H9 (cell line): ENCODE measurements around the gene AFF1. TPM values are rescaled to one million over a fixed set of nuclear protein-coding genes. Genes with fewer than 3 reads are reported as not detected.

Experiments used
- DNase-seq: peaks from one replicate; pipeline ENCODE4 v3.0.0-alpha.2; 2017
- H2AFZ ChIP-seq: one replicate; pipeline ENCODE4 v1.6.1; 2013; ENCODE audit warnings: mild to moderate bottlenecking, low read length, control low read depth, moderate library complexity
- H2AK5ac ChIP-seq: 2 replicates; pipeline ENCODE4 v1.6.1; 2013; ENCODE audit warnings: low read length, control low read depth, mixed read lengths; ENCODE audit not compliant: insufficient read length
- H2BK120ac ChIP-seq: one replicate; pipeline ENCODE4 v1.6.1; 2013; ENCODE audit warnings: low read depth, mild to moderate bottlenecking, low read length, control low read depth, inconsistent platforms; ENCODE audit not compliant: poor library complexity, severe bottlenecking
- H2BK12ac ChIP-seq: 2 replicates; pipeline ENCODE4 v1.6.1; 2013; ENCODE audit warnings: low read length, control low read depth, mixed read lengths, low read depth; ENCODE audit not compliant: insufficient read length
- H2BK15ac ChIP-seq: 2 replicates; pipeline ENCODE4 v1.6.1; 2013; ENCODE audit warnings: low read depth, low read length, control low read depth
- H2BK20ac ChIP-seq: one replicate; pipeline ENCODE4 v1.6.1; 2013; ENCODE audit warnings: low read depth, mild to moderate bottlenecking, low read length, control low read depth, inconsistent platforms; ENCODE audit not compliant: poor library complexity, severe bottlenecking
- H2BK5ac ChIP-seq: 2 replicates; pipeline ENCODE4 v1.6.1; 2013; ENCODE audit warnings: low read length, control low read depth, mixed read lengths; ENCODE audit not compliant: insufficient read length
- H3K14ac ChIP-seq: 2 replicates; pipeline ENCODE4 v1.6.1; 2013; ENCODE audit warnings: low read length, control low read depth; ENCODE audit not compliant: insufficient read depth
- H3K18ac ChIP-seq: 2 replicates; pipeline ENCODE4 v1.6.1; 2013; ENCODE audit warnings: low read depth, mild to moderate bottlenecking, mixed read lengths, low read length, control low read depth; ENCODE audit not compliant: insufficient read length
- H3K23ac ChIP-seq: 2 replicates; pipeline ENCODE4 v1.6.1; 2013; ENCODE audit warnings: low read length, control low read depth, mixed read lengths, low read depth; ENCODE audit not compliant: insufficient read length
- H3K23me2 ChIP-seq: 2 replicates; pipeline ENCODE4 v1.6.1; 2013; ENCODE audit warnings: low read depth, mild to moderate bottlenecking, mixed read lengths, low read length, control low read depth; ENCODE audit not compliant: insufficient read length, poor library complexity, severe bottlenecking
- H3K27ac ChIP-seq: 2 replicates; pipeline ENCODE4 v1.5.1; 2013; ENCODE audit warnings: low read length, control low read depth, mixed read lengths, low read depth; ENCODE audit not compliant: insufficient read length
- H3K27me3 ChIP-seq: 2 replicates; pipeline ENCODE4 v1.6.1; 2013; ENCODE audit warnings: low read length, control low read depth, inconsistent platforms; ENCODE audit not compliant: insufficient read depth
- H3K4ac ChIP-seq: 2 replicates; pipeline ENCODE4 v1.6.1; 2013; ENCODE audit warnings: low read depth, mild to moderate bottlenecking, control low read depth, inconsistent platforms, low read length, moderate library complexity
- H3K4me1 ChIP-seq: 2 replicates; pipeline ENCODE4 v1.6.1; 2013; ENCODE audit warnings: low read length, control low read depth, inconsistent platforms; ENCODE audit not compliant: insufficient read depth
- H3K4me2 ChIP-seq: 2 replicates; pipeline ENCODE4 v1.6.1; 2013; ENCODE audit warnings: low read length, control low read depth, mixed read lengths; ENCODE audit not compliant: insufficient read length, insufficient read depth
- H3K56ac ChIP-seq: 2 replicates; pipeline ENCODE4 v1.6.1; 2013; ENCODE audit warnings: low read depth, mild to moderate bottlenecking, mixed read lengths, low read length, control low read depth; ENCODE audit not compliant: insufficient read length
- H3K79me1 ChIP-seq: 2 replicates; pipeline ENCODE4 v1.6.1; 2013; ENCODE audit warnings: low read depth, mild to moderate bottlenecking, moderate library complexity, low read length, control low read depth, inconsistent platforms; ENCODE audit not compliant: insufficient read depth, poor library complexity, severe bottlenecking
- H3K79me2 ChIP-seq: 2 replicates; pipeline ENCODE4 v1.6.1; 2013; ENCODE audit warnings: low read length, control low read depth, inconsistent platforms; ENCODE audit not compliant: insufficient read depth
- H3K9ac ChIP-seq: 2 replicates; pipeline ENCODE4 v1.6.1; 2013; ENCODE audit warnings: low read length, control low read depth, mixed read lengths; ENCODE audit not compliant: insufficient read length; ENCODE audit errors: extremely low read depth
- H3K9me3 ChIP-seq: one replicate; pipeline ENCODE4 v1.6.1; 2013; ENCODE audit warnings: low read depth, low read length, inconsistent platforms; ENCODE audit not compliant: control insufficient read depth
- H3T11ph ChIP-seq: one replicate; pipeline ENCODE4 v1.6.1; 2013; ENCODE audit warnings: mild to moderate bottlenecking, low read length, control low read depth, inconsistent platforms
- H4K20me1 ChIP-seq: one replicate; pipeline ENCODE4 v1.6.1; 2013; ENCODE audit not compliant: control insufficient read depth, insufficient read length, insufficient read depth
- H4K5ac ChIP-seq: 2 replicates; pipeline ENCODE4 v1.6.1; 2013; ENCODE audit warnings: low read depth, mild to moderate bottlenecking, mixed read lengths, low read length, control low read depth; ENCODE audit not compliant: insufficient read length
- H4K8ac ChIP-seq: replicated peaks from 2 replicates; pipeline ENCODE4 v1.6.1; 2013; ENCODE audit warnings: low read length, control low read depth, mixed read lengths, low read depth; ENCODE audit not compliant: insufficient read length
- H4K91ac ChIP-seq: 2 replicates; pipeline ENCODE4 v1.6.1; 2013; ENCODE audit warnings: low read depth, mild to moderate bottlenecking, moderate library complexity, mixed read lengths, low read length, control low read depth; ENCODE audit not compliant: insufficient read length
- H3K27ac Mint-ChIP-seq, 3 experiments: 2 replicates in 2 of 3; 3 replicates in 1 of 3; pipeline ENCODE4 v1.8.0; 2020 to 2021; ENCODE audit warnings: mixed read lengths in 3 of 3, mild to moderate bottlenecking in 1 of 3, moderate library complexity in 1 of 3
- H3K27me3 Mint-ChIP-seq: 2 replicates; pipeline ENCODE4 v1.8.0; 2021; ENCODE audit warnings: low read depth, mild to moderate bottlenecking, moderate library complexity, mixed read lengths
- H3K36me3 Mint-ChIP-seq, 3 experiments: 2 replicates in 2 of 3; 3 replicates in 1 of 3; pipeline ENCODE4 v1.8.0; 2020 to 2021; ENCODE audit warnings: low read depth in 3 of 3, mixed read lengths in 3 of 3; ENCODE audit not compliant: insufficient read depth in 1 of 3
- H3K4me1 Mint-ChIP-seq, 2 experiments: 2 replicates each; pipeline ENCODE4 v1.8.0; 2020; ENCODE audit warnings: mixed read lengths in 2 of 2
- H3K4me3 Mint-ChIP-seq, 2 experiments: 2 replicates in 1 of 2; 3 replicates in 1 of 2; pipeline ENCODE4 v1.8.0; 2020 to 2021; ENCODE audit warnings: mild to moderate bottlenecking in 2 of 2, mixed read lengths in 2 of 2, moderate library complexity in 1 of 2
- H3K9me3 Mint-ChIP-seq, 2 experiments: 2 replicates in 1 of 2; 3 replicates in 1 of 2; pipeline ENCODE4 v1.8.0; 2020; ENCODE audit warnings: mild to moderate bottlenecking in 2 of 2, mixed read lengths in 2 of 2, moderate library complexity in 1 of 2
- CTCF ChIP-seq: fragments of 200-600 bp; sonication (generic); conservative IDR thresholded peaks from 3 replicates; pipeline ENCODE4 v1.8.0; 2021; ENCODE audit warnings: antibody characterized with exemption, mild to moderate bottlenecking
- WGBS: extraction: QIAGEN DNeasy Blood & Tissue Kit; methylation state at CpG from one replicate; pipeline ENCODE4 v1.1.7; 2013; ENCODE audit warnings: missing lambda C conversion rate, low lambda C conversion rate, mixed read lengths; ENCODE audit not compliant: insufficient read length; ENCODE audit errors: extremely low coverage; 5-methylcytosine and 5-hydroxymethylcytosine counted together
- total RNA-seq: library from RNA; stranded (reverse); gene quantifications from 2 replicates; pipeline ENCODE4 v1.2.1, GENCODE V29; 2021

Gene AFF1
- total RNA-seq, 1 experiment from 2014 or later = 74.5 TPM

DNA sequence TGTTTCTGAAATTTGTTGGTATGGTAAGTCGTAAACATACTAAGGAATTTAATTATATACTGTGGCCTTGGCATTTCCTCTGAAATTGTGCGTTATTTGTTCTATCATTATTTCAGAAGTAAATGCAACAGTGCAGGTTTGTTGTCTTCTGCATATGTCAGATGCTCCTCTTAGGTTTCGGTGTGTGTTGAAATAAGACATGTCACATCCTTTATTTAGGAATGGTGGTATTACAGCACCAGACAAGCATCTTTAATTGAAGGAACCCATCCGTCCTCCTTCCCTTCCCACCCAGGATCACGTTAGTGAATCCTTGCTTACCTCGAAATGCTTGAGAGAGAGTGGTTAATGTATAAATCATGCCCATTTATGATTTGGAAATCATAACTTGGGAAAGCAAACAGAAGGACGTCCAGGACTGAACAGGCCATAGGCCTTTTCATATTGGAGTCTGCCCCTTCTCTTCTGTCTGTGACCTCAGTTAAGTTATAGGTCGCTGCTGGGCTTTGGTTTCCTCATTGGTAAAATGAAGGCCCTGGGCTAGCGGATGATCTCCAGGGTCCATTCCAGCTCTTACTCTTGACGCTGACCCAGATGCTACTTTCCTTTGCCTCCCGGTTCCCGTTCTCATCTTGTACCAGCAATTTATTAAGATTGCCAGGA is 151.5 kb downstream of the AFF1 start:
- Histone ChIP-seq H3K18ac (no peak overlapping the region), H3K4ac (no peak overlapping the region), H2BK12ac (no peak overlapping the region), H3K79me1 (peaks cover 10% of the 10 kb centered on the region), H3K9me3 (no peaks in the 10 kb centered on the region), H4K91ac (no peak overlapping the region), H3K4me2 (no peak overlapping the region), H3K4me1 (peaks cover 2% of the 10 kb centered on the region; the same call in 1 of the 2 replicates), H3K23me2 (no peaks in the 10 kb centered on the region), H2BK20ac (no peak overlapping the region), H2AFZ (no peak overlapping the region), H3K9ac (no peak overlapping the region), H3K23ac (no peak overlapping the region), H3K56ac (no peak overlapping the region), H3K79me2 (no peaks in the 10 kb centered on the region; the same call in none of the 2 replicates), H2BK120ac (no peak overlapping the region), H3T11ph (no peak overlapping the region), H4K20me1 (no peaks in the 10 kb centered on the region), H2BK15ac (peak overlapping the region; percentile 12; the same call in 1 of the 2 replicates), H3K27ac (no peak overlapping the region), H2BK5ac (no peak overlapping the region), H3K14ac (no peak overlapping the region), H3K27me3 (no peaks in the 10 kb centered on the region), H4K5ac (no peak overlapping the region), H2AK5ac (no peak overlapping the region), H4K8ac (no peak overlapping the region)
- no peak for DNase-seq
- no peak for TF ChIP-seq CTCF
- no peak overlapping the region; a peak in 1 of 7 replicates for H3K27ac Mint-ChIP-seq
- peaks cover 4 to 28% (median 17%) of the 10 kb centered on the region in 3 experiments; a peak in 6 of 7 replicates for H3K36me3 Mint-ChIP-seq
- WGBS = no CpG with 5 or more reads among the region's 12 CpGs
- peaks cover 11 to 15% of the 10 kb centered on the region in 2 experiments for H3K4me1 Mint-ChIP-seq
- no peak overlapping the region; a peak in 1 of 5 replicates for H3K4me3 Mint-ChIP-seq
- H3K9me3 Mint-ChIP-seq = no peaks in the 10 kb centered on the region
- no peaks in the 10 kb centered on the region for H3K27me3 Mint-ChIP-seq
